Measurements from ENCODE around the gene PLA2G2D. TPM values are rescaled to one million over a fixed set of nuclear protein-coding genes. Genes with fewer than 3 reads are reported as not detected.

The PLA2G2D gene, protein sequence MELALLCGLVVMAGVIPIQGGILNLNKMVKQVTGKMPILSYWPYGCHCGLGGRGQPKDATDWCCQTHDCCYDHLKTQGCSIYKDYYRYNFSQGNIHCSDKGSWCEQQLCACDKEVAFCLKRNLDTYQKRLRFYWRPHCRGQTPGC
- 0.05 TPM for polyA plus RNA-seq (ENCODE audit: insufficient read length)

DNA sequence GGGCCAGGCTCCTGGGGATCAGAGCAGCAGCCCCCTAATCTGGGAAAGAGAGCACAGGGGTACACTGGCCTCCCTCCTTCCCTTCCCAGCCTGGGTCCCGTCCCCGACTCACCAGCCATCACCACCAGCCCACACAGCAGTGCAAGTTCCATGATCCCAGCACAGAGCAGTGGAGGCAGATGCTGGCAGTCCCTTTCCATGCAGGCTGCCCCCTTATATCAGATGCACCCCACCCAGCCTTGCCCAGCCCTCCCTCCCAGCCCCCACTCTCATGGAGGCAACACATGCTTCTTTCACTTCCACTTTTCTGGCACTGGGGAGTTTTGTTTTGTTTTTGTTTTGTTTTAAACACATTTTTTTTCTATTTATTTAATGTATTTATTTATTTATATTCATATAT, at the start of gene PLA2G2D:
Gene PLA2G2D, minus strand, starts transcription at position 190 of the 400 bp plus-strand sequence. Its CDS starts 38 bp downstream, at position 152.
- DNase-seq (ENCODE audit: low read depth) = no peak

DNA sequence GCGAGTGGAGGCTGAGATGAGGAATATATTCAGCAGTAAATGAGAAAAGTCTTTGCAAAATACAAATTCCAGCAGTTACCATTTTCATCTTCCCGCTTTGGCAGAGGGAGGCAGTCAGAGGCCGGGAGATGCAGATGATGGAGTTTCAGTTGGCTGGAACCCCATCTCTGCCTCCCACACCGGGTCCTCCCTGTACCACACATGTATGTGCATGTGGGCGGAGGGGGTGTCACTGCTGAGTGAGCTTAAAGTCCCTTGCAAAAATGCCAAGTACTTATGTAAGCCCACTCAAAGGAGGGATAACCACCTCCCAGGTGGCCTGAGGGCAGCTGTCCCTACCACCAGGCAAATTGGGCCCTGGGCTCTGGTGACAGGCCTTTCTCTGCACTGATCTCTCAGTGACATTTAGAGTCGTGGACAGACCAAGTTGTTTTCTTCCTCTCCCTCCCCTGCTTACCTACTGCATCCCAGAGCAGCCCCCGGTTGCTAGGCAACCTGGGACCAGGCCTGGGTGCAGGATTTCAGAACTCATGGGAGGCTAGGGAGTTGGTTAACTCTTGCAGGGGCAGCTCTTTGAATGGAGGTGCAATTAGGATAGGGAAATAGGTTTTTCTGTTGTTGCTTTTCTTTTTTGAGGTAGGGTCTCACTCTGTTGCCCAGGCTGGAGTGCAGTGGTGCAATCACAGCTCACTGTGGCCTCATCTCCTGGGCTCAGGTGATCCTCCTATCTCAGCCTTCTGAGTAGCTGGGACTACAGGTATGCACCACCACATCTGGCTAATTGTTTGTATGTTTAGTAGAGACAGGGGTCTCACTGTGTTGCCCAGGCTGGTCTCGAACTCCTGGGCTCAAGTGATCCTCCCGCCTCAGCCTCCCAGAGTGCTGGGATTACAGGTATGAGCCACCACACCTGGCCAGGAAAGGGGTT, 49.5 kb upstream of the PLA2G2D start:
- no peak for DNase-seq (ENCODE audit: low read depth)

DNA sequence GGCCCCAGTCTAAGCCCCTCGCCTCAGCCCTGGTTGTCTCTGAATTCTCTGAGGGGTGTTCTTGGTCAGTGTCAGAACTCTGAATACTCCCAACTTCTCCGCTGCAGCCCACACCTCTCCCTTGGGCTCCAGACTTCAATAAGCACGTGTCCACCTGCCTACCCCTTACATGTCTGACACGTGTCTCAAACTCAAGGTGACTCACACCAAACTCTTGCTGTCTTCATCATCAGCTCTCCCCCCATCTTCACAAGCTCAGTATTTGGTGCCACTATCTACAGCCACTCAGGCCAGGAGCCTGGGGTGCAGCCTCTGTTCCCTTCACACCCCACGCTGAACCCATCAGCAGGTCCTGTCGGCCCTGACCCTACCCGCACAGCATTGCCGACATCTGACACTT, 47.8 kb upstream of the PLA2G2D start:
- DNase-seq (ENCODE audit: low read depth) = no peak

DNA sequence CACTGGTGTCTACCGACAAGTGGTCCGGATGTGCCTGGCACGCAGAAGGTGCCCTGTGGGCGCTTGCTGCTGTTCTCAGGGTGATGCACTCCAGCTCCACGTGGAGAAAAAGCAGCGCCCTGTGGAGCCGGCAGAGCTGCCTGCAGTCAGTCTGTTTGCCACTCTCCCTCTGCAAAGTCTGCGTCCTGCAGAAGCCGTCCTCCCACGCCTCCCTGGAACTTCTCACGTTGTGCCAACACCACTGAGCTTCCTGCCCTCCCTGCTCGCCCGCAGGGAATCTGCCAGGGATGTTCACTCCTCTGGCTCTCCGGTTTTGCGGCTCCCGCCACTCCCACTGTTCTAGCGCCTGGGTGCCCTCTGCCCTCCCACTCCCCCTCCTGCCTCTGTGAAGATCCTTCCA, 46.7 kb upstream of the PLA2G2D start:
- DNase-seq (ENCODE audit: low read depth) = no peak

DNA sequence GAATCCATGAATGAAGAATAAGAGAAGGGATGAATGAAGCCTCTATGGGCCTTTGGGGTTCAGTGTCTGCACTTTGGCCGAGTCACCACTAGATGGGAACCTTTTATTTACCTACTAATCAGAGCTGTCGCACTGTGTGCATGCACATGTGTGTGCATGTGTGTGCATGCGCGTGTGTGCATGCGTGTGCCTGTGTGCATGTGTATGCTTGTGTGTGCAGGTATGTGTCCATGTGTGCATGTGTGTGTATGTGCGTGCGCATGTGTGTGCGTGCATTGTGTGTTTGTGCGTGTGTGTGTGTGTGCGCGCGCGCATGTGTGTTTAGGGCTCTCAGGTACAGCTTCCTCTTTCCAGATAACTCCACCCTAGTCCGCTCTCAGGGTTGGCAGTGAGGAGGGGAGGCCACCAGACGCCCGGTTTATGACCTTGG, 46.2 kb upstream of the PLA2G2D start:
- no peak for DNase-seq (ENCODE audit: low read depth)

DNA sequence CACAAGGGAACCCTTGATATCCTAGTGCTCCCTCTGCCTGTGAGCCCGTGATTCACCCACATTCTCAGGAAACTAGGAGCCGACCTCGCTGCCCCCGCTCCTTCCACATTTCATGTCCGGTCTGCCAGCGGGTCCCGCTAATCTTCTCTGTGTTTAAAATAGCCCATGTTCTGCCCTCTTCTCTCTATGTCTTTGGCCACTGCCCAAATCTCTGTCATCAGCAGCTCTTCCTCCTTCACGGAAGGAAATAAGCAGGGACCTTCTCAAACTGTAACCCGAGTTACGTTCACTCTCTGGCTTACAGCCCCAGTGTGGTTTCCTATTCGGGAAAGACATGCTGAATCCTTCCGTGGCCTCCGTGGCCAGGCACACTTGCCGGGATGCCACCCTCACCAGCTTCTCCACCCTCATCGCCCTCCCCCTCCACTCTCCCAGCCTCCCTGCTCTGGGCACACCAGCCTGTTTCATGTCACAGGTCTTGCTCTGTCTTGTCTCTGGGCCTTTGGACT, 45.4 kb upstream of the PLA2G2D start:
- DNase-seq (ENCODE audit: low read depth) = peak; percentile 14

DNA sequence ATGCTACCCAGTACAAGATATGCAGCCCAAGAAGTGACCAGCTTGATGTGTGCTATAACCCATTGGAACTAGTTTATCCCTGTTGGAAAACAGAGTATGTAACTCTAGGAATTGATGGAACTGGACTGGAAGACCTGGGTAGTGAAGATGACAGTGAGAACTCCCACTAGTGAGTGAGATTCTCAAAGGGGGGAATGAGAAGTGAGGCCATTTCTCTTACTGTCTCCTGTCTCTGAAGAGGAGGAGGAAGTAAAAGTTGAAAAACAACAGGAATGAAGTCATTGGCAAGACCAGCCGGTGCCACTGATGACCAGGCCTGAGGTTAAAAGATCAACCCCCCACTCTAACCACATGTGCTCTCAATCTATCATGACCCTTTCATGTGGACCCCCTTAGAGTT, 40.7 kb upstream of the PLA2G2D start:
- no peak for DNase-seq (ENCODE audit: low read depth)

DNA sequence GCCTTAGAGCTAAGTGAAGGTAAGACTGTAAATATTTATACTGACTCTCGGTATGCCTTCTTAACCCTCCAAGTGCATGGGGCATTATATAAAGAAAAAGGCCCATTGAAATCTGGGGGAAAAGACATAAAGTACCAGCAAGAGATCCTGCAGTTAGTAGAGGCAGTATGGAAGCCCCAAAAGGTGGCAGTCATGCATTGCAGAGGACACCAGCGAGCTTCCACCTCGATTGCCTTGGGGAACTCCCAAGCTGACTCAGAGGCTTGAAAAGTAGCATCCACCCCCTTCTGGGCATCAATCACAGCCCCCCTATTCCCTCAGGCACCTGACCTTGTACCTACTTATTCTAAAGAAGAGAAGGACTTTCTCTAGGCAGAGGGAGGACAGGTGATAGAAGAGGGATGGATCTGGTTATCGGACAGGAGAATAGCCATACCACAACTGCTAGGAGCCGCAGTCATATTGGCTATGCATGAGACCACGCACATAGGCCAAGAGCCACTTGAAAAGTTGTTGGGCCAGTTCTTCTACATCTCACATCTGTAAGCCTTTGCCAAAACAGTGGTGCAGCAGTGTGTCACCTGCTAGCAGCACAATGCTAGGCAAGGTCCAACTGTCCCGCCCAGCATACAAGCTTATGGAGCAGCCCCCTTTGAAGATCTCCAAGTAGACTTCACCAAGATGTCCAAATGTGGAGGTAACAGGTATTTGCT, 39.2 kb upstream of the PLA2G2D start:
- DNase-seq (ENCODE audit: low read depth) = no peak

DNA sequence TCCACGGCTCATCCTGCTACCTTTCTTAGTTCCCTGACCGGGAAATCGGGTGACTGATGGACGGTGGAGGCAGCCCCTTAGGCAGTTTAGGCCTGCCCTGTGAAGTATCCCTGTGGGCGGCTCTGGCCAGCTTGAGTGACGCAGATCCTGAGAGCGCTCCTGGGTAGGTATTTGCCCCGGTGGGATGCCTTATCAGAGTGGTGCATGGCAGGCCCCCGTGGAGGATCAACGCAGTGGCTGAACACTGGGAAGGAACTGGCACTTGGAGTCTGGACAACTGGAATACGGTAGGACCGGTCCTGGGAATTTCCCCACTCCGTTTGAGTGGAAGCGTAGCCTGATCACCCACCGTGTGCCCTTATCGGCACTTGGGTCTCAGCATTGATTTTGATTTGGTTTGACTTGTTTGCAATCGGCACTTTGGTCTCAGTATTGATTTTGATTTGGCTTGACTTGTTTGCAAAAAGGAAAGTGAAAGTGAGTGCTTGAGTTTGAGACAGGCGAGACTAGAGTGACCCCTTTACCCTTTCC, 35.0 kb upstream of the PLA2G2D start:
- DNase-seq (ENCODE audit: low read depth) = no peak

DNA sequence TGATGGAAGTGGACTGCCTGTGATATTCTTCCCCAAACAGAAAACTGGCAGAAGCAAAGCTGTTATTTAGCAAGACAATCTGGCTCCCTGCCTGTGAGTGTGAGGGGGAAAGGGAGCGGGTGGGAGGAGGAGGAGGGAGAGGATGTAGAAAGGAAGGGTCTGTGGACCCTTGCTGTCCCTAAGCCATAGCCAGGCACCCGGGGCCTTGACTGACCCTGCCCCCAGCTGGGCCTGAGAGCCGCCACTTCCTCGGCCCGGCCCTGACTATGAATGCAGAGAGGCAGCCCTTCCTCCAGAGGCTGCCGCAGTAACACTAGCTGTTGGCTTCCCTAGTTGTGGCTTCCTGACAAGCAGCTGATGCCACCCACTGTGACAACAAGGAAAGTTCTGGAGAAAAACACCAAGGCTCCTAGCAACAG, 33.7 kb upstream of the PLA2G2D start:
- DNase-seq (ENCODE audit: low read depth) = no peak

DNA sequence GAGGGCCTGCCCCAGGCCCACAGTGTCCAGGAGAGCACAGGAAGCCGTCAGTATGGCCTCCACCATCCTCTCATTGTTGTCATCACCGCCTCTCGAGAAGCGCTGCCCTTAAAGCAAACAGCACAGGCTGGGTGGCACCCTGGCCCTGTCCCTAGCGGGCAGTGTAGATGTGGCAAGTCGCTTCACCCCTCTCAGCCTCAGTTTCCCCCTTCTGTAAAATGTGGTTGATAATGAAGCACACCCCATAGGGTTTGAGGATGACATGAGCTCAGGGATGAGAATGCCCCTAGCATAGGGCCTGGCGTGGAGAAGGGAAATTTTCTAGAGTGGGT, 33.2 kb upstream of the PLA2G2D start:
- no peak for DNase-seq (ENCODE audit: low read depth)

DNA sequence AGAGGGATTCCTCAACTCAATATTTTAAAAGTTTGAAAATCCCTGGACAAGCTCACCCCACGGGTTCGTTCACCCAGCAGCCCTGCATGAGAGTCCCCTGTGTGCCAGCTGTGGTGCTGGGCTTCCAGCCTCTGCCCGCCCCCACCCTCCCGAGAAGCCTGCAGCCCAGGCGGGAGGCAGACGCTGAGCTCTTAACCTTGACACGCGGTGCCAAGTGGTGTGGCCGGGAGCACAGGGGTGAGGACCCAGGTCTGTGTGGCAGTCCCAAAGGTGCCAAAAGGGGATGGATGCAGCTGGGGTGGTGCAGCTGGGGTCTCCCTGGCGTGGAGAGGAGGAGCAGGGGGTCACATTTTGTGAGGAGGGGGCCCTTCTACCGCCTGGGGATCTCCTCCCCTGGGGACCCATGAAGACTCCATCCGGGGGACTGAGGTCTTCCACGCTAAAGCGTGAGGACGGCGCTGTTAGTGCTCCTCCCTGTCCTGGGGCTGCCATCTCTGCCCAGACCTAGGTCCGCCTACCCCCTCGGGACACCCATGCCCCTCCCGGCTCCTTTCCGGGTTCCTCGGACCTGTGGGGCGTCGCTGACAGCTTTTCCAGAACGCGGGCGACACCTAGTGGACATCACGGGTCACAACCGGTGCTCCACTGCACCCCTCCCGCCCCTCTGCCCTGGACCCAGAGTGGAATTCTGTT, 32.7 kb upstream of the PLA2G2D start:
- peak; percentile 16 for DNase-seq (ENCODE audit: low read depth)

DNA sequence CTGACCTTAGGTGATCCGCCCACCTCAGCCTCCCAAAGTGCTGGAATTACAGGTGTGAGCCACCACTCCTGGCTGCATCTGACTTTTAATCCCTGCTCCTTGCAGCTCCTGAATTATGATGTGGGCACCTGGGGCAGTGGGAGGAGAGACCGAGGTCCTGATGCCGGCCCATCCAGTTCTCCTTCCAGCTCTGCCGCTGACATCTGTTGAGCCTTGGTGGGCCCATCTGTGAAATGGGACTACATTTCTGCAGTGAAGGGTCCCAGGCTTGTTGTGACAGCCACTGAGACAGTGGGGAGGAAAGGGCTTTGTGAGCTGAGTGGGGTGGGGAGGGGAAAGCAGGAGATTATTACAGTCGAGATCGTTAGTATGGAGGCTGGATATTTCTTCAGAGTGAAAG, 31.6 kb upstream of the PLA2G2D start:
- no peak for DNase-seq (ENCODE audit: low read depth)

DNA sequence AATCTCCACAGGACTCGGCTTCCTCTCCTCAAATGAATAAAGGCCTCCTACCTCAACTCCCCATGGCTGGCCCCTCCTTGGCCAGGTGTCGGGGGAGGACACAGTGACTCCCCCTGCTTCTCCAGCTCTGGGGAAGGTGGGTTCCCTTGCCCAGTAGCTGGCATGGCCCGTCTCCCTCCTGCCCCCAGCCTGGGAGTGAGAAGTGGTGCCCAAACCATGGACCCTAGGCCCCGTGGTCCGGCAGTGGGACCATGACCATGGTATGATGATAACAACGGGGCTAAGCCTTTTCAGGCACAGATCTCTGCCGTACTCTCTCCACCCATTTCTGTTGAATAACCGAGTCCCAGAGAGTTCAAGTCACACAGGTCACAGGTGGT, 31.0 kb upstream of the PLA2G2D start:
- no peak for DNase-seq (ENCODE audit: low read depth)

DNA sequence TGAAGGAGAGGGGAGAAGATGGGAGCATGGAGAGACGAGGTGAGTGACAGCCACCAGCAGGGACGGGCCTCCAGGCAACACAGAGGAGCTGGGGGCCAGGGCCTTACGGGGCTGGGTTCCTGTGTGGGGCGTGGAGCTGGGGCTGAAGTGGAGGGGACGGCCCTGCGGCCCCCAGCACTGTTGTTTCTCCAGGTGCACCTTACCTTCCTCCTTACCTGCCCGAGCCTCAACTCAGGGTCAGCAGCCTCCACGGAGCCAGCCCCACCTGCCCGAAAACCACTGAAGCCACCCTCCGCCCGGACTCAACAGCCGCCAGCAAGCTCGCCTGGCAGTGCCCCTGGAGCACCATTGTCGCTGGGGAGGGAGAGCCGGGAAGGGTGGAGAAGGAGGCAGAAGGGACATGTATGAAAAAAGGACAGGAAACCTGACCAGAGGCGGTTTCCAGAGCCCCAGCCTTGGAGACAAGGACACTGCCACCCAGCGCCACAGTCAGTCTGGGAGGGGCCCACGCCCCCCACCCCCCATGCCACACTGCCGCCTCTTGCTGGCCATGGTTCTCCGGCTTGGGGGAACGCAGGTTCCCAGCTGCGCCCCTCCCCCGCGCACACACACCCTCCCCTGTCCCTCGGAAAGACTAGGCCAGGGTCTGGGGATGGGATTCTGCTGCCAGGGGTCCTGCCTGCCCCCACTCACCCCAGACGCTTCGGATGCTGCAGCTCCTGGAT, 30.4 kb upstream of the PLA2G2D start:
- no peak for DNase-seq (ENCODE audit: low read depth)

DNA sequence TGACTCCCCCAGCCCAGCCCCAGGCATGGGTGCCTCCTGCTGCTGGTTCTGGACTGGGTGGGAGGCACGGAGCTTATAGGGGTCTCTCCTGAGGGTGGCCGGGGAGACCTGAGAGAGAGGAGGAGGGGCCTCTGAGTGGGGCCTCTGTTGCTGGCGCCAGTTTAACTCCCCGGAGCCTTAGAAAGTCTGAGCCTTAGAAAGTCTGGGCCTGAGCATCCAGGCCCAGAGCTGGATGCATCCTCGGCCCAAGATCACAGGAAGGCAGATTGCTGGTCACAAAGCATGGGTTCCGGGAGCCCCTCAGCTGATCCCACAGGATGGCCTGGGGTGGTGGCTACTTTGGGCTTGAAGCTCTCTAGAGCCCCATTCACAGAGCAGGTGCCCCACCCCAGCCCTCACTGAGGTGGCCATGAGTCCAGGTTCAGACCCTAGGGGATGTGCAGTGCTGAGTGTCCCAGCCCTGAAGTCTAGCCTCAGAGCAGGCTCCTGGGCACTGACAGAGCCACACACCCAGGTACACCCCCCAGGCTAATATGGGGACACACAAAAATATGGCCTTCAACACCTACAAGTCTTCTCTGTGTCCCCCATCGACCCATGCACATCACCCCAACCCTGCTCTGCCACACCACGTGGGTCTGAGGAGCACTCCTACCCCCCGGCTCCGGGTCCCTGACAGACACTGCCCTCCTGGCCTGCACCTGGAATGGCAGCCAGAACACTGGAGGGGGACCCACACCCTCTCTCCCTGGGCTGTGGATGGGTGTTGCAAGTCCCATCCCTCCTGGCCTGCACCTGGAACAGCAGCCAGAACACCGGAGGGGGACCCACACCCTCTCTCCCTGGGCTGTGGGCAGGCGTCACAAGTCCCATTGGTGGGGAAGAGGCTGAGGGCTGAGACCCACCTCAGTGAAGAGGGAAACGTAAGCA, 29.5 kb upstream of the PLA2G2D start:
- DNase-seq (ENCODE audit: low read depth) = no peak

DNA sequence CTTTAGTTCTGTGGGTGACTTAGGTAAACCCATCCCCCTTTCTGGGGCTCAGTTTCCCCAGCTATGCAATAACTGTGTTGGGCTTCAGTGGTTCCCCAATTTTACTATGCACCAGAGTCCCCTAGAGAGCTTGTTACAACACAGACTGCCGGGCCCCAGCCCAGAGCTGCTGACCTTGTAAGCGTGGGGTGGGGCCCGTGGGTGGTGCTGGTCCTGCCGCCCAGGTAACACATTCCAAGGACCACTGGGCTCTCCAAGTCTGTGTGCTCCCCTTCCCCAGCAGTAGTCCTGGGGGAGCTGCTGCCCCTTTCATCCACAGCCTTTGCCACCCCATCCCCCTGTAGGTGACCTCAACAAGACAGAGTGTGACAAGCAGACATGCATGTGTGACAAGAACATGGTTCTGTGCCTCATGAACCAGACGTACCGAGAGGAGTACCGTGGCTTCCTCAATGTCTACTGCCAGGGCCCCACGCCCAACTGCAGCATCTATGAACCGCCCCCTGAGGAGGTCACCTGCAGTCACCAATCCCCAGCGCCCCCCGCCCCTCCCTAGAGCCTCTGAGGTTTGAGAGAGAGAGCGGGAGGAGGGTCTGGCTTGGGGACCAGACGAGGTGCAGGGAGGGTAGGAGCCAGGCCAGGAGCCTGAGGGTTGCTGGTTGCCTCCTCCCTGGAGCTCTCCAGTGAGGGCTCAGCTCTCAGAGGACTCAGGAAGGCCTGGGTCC, 28.7 kb upstream of the PLA2G2D start:
- DNase-seq (ENCODE audit: low read depth) = no peak

DNA sequence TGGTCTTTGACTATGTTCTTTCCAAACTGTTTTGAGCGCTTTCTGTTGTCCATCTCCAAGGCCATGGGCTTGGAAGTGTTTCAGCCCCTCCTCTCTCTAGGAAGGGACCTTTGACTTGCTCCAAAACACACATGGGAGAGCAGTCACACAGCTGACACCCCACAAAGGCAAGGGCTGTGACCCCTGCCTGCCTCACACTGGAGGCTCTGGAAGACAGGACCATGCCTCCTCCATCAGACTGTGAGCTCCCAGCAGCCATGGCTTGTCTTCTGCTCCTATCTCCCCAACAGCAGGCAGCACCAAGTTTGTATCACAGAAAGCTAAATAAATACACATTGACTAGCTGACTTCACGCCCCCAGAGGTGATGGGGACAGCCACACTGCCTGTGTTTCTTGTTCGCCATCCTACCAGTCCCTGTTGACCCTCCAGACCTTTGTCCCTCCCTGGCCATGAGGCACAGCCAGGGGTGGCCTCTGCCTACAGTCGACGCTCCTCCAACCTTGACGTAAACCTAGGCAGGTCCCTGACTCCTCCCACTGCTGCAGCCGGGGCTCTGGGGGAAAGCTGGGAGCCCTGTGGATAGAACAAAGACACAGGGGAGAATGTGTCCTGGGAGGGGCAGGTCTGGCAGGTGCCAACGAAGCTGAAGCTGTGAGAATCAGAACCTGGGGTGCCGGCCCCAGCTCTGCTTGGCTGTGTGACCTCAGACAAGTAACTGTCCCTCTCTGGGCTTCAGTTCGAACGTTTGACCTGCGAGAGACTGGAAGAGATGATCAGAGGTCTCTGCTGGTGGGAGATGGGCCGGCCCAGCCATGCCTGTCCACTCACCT, 24.6 kb upstream of the PLA2G2D start:
- no peak for DNase-seq (ENCODE audit: low read depth)
